HG03439 (cell line): ENCODE data around the gene PLCH2.

Experiments used
- ATAC-seq: cut with Tn5 transposase; IDR thresholded peaks from one replicate; pipeline ENCODE4 v1.9.1; 2021; ENCODE audit warnings: mild to moderate bottlenecking, moderate library complexity; ENCODE audit not compliant: unreplicated experiment

The PLCH2 gene, protein sequence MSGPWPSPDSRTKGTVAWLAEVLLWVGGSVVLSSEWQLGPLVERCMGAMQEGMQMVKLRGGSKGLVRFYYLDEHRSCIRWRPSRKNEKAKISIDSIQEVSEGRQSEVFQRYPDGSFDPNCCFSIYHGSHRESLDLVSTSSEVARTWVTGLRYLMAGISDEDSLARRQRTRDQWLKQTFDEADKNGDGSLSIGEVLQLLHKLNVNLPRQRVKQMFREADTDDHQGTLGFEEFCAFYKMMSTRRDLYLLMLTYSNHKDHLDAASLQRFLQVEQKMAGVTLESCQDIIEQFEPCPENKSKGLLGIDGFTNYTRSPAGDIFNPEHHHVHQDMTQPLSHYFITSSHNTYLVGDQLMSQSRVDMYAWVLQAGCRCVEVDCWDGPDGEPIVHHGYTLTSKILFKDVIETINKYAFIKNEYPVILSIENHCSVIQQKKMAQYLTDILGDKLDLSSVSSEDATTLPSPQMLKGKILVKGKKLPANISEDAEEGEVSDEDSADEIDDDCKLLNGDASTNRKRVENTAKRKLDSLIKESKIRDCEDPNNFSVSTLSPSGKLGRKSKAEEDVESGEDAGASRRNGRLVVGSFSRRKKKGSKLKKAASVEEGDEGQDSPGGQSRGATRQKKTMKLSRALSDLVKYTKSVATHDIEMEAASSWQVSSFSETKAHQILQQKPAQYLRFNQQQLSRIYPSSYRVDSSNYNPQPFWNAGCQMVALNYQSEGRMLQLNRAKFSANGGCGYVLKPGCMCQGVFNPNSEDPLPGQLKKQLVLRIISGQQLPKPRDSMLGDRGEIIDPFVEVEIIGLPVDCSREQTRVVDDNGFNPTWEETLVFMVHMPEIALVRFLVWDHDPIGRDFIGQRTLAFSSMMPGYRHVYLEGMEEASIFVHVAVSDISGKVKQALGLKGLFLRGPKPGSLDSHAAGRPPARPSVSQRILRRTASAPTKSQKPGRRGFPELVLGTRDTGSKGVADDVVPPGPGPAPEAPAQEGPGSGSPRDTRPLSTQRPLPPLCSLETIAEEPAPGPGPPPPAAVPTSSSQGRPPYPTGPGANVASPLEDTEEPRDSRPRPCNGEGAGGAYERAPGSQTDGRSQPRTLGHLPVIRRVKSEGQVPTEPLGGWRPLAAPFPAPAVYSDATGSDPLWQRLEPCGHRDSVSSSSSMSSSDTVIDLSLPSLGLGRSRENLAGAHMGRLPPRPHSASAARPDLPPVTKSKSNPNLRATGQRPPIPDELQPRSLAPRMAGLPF (N-terminal part only)

GRCh38 chr1:2476061-2476999 is at the start of gene PLCH2:
TSS of gene PLCH2 (plus strand) at chr1:2476289. CDS start at chr1:2476589, 300 bp downstream.
- no peak for ATAC-seq

- ATAC-seq = no peak
These were observed 49.5 kb upstream of the PLCH2 start for GRCh38 chr1:2426540-2426939.

DNA sequence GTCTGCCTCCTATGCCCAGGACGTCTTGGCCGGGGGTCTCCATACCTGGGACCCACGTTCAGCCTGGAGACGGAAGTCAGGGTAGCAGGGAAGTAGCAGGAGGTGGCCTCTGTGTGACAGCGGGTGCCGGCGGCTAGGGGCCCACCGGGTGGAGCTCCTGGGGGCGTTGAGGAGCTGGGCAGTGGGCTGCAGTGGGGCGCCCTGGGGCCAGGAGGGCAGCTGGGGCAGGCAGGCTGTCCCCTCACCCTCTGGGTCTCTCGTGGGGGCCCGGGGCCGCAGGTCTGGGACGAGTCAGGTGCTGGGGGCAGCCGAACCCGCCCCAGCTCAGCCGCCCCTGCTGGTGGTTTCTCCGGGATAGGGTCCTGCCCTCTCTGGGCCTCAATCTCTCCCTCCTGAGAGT is 49.0 kb upstream of the PLCH2 start:
- no peak for ATAC-seq

DNA sequence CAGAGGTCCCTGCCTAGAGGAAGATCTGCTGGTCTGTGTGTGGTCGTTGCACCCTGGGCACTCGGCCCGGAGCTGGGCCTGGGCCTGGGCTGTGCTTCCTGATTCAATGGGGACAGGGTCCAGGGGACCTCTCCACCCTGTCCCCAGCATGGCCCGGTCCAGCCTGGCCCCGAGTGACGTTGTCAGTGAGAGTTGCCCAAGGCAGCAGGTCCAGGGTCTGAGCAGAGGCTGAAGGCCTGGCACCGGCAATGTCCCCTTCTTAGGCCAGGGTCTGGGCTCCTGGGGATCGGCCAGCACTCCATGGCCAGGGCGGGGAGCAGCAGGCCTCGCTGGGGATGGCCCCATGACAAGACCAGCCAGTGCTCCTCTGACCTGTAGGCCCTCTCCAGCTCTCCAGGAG is 48.1 kb upstream of the PLCH2 start:
- ATAC-seq = no peak

- no peak for ATAC-seq
These were observed 47.6 kb upstream of the PLCH2 start for GRCh38 chr1:2428490-2428889.

GRCh38 chr1:2429780-2430591 is 46.1 kb upstream of the PLCH2 start:
- ATAC-seq = no peak

GRCh38 chr1:2430592-2430973 is 45.5 kb upstream of the PLCH2 start:
- no peak for ATAC-seq

DNA sequence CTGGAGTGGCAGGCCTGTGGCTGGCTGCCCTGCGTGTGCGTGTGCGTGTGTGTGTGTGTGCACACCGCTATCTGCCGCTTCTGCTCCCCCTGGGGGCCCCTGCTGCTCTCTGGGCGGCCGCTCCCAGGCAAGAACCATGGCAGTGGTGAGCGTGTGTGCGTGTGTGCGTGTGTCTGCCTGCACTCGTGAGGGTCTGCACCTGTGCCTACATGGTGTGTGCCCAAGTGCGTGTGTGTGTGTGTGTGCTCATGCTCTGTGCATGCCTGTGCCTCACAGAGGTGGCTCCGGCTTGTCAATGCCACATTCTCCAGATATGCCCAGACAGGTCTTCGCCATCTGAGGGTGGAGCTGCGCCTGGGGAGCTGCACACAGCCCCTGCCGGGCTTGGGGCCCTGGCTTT is 45.0 kb upstream of the PLCH2 start:
- ATAC-seq = no peak

DNA sequence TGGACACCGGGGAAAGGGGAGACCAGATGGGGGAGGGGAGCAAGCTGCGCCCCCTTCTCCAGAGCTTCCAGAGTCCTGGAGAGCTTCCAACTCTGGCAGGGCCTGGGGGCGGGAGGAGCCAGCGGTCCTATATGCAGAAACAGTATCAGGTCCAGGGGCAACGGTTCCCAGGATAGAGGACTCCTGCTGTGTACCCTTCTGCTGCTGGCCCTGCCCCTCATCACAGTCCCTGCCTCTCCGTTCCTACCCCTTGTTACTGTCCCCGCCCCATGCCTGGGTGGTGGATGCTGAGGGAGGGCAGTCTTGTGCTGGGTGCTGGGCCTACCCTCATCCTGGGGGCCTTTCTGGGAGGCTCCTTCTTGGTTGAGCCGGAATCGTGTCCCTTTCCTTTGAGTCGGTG is 44.6 kb upstream of the PLCH2 start:
- ATAC-seq = no peak

DNA sequence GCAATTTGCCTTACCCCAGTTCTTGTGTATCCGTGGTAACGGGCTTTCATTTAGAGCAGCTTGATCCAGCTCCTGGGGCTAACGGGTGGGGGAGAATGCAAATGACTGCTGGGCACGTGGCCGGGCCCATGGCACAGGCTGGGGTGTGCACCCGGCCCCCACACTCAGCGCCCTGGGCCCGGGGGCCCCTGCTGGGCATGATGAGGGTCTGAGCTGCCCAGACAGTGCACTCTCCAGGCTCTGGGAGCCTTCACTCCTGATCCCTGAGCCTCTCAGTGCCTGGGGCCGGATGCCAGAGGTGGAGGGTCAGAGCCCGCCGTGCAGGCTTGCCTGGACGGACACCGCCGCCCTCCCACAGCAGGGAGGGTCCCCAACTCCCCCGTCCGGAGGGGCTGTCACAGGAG is 43.6 kb upstream of the PLCH2 start:
- ATAC-seq = no peak

- ATAC-seq = no peak
These were observed 42.9 kb upstream of the PLCH2 start for GRCh38 chr1:2433196-2433595.

DNA sequence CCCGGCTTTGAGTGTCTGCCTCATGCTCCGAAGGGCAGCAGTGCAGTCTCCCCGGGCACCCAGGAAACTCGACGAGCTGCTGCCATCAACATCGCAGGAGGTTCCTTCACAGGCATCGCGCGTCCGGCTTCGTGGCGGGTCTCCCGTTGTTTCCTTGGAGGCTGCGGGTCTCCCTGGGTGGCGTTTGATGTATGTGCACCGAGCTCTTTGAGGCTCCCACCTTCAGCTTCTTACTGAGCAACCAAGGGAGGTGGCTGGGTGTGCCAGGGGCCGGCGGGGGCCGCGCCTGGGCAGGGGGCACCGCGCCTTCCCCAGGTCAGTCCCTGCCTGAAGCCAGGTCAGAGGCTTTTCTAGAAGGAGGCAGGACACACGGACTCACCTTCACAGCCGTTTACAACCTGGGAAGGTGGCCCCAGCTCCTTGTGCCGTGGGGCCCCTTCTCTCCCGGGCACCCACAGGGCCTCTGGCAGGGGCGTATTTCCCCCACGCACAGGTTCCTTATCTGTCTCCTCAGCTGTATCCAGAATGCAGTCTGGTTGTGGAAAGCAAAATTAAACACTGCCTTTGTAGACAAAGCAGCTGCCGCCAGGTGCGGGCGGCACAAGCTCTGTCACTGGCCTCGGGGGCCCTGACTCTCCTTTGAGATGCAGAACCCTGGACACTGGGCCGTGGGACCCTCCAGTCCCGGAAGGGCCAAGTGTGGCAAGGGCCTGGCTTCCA is 42.0 kb upstream of the PLCH2 start:
- no peak for ATAC-seq

DNA sequence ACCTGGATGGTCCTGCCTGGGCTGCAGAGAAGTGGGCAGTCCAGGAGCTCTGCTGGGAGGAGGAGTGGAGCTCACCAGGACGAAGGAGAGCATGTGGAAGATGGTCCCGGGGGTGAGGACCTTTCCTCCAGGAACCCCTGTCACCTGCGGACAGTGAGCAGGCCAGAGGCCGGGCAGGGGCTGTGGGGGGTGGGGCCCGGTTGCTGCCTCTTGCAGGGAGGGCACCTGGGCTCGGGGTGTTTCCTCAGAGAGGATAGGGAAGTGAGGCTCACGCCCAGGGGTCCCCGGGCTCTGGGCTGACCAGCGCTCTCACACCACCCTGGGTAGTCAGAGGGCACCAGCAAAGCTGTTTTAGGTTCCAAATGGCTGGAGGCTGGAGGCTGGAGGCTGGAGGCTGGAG is 41.0 kb upstream of the PLCH2 start:
- no peak for ATAC-seq

GRCh38 chr1:2435746-2436355 is 40.2 kb upstream of the PLCH2 start:
- ATAC-seq = no peak

GRCh38 chr1:2436876-2437275 is 39.2 kb upstream of the PLCH2 start:
- ATAC-seq = no peak

DNA sequence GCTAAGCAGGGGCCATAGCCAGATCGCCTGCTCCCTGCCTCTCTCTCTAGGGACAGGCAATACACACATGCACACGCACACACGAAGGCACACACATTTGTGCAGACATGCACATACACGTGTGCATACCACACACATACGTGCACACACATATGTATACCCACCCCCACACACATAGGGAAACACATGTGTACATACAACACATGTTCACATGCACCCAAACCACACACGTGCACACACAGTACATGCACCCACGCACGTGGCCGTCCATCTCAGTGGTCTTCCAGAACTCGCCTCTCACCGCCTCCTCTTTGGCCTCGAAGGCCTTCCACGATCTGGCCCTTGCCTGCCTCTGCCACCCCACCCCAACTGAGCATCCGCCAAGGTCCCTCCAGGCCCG is 38.5 kb upstream of the PLCH2 start:
- ATAC-seq = no peak

GRCh38 chr1:2438038-2438437 is 38.1 kb upstream of the PLCH2 start:
- no peak for ATAC-seq

- no peak for ATAC-seq
These were observed 37.4 kb upstream of the PLCH2 start for GRCh38 chr1:2438641-2439040.
